Keratinocyte (primary cell): ENCODE results near the gene SND1. TPM values are rescaled to one million over a fixed set of nuclear protein-coding genes. Genes with fewer than 3 reads are reported as not detected.

ENCODE experiments used
- DNase-seq: peaks from one replicate; pipeline ENCODE4 v3.0.0-alpha.2; 2011; ENCODE audit warnings: low read depth, missing footprints, low spot score
- FAIRE-seq: peaks from 2 replicates; lab custom pipeline; 2011; peaks lifted over from hg19 to GRCh38; lab: Jason Lieb, UNC
- H2AFZ ChIP-seq: 2 replicates; pipeline ENCODE4 v1.6.0; 2012; ENCODE audit warnings: low read length, control low read depth, inconsistent platforms; ENCODE audit not compliant: control insufficient read depth
- H3K27ac ChIP-seq: 2 replicates; pipeline ENCODE4 v1.5.1; 2011; ENCODE audit warnings: low read length; ENCODE audit not compliant: control insufficient read depth, insufficient read depth
- H3K27me3 ChIP-seq: 3 replicates; pipeline ENCODE4 v1.6.0; 2011; ENCODE audit warnings: low read length; ENCODE audit not compliant: control insufficient read depth, insufficient read depth; ENCODE audit errors: extremely low read depth
- H3K36me3 ChIP-seq, 2 experiments: 2 replicates in 1 of 2; 3 replicates in 1 of 2; pipeline ENCODE4 v1.5.1; 2011; ENCODE audit warnings: low read length in 2 of 2, mild to moderate bottlenecking in 1 of 2; ENCODE audit not compliant: control insufficient read depth in 2 of 2, insufficient read depth in 2 of 2; ENCODE audit errors: extremely low read depth in 1 of 2
- H3K4me1 ChIP-seq: 3 replicates; pipeline ENCODE4 v1.5.1; 2011; ENCODE audit warnings: low read length; ENCODE audit not compliant: control insufficient read depth, insufficient read depth; ENCODE audit errors: extremely low read depth
- H3K4me2 ChIP-seq: 3 replicates; pipeline ENCODE4 v1.6.0; 2011; ENCODE audit warnings: low read depth, low read length; ENCODE audit not compliant: control insufficient read depth, insufficient read depth; ENCODE audit errors: extremely low read depth
- H3K4me3 ChIP-seq, 3 experiments: fragments of 200-600 bp in 1 of 3; sonication (generic) in 1 of 3; 2 replicates in 2 of 3; 3 replicates in 1 of 3; pipeline ENCODE4 v1.5.1; 2011 to 2016; ENCODE audit warnings: low read length in 3 of 3, mild to moderate bottlenecking in 3 of 3, control low read depth in 2 of 3, inconsistent platforms in 1 of 3, low read depth in 1 of 3, mixed read lengths in 1 of 3, mixed run types in 1 of 3, moderate library complexity in 1 of 3; ENCODE audit not compliant: control insufficient read depth in 2 of 3, insufficient read depth in 2 of 3; ENCODE audit errors: extremely low read depth in 1 of 3
- H3K79me2 ChIP-seq: 2 replicates; pipeline ENCODE4 v1.6.0; 2012; ENCODE audit warnings: low read length; ENCODE audit not compliant: control insufficient read depth, insufficient read depth
- H3K9ac ChIP-seq: 3 replicates; pipeline ENCODE4 v1.6.0; 2011; ENCODE audit warnings: low read length; ENCODE audit not compliant: control insufficient read depth, insufficient read depth; ENCODE audit errors: extremely low read depth
- H3K9me1 ChIP-seq: 3 replicates; pipeline ENCODE4 v1.6.0; 2011; ENCODE audit warnings: low read length; ENCODE audit not compliant: control insufficient read depth, insufficient read depth; ENCODE audit errors: extremely low read depth
- H3K9me3 ChIP-seq: 2 replicates; pipeline ENCODE4 v1.5.1; 2012; ENCODE audit warnings: low read depth, low read length; ENCODE audit not compliant: control insufficient read depth
- H4K20me1 ChIP-seq: 3 replicates; pipeline ENCODE4 v1.6.0; 2011; ENCODE audit warnings: low read length; ENCODE audit not compliant: control insufficient read depth, insufficient read depth; ENCODE audit errors: extremely low read depth
- CTCF ChIP-seq, 3 experiments: IDR thresholded peaks in 1 of 3; conservative IDR thresholded peaks in 1 of 3; optimal IDR thresholded peaks in 1 of 3; 2 replicates in 2 of 3; 3 replicates in 1 of 3; pipeline versions ENCODE3 to v1.5.1; 2011; ENCODE audit warnings: low read length in 3 of 3, mild to moderate bottlenecking in 3 of 3, moderate library complexity in 2 of 3, control low read depth in 1 of 3, inconsistent platforms in 1 of 3; ENCODE audit not compliant: insufficient read depth in 2 of 3; ENCODE audit errors: extremely low read depth in 1 of 3
- EZH2 ChIP-seq: IDR thresholded peaks from one replicate; pipeline ENCODE4 v1.6.1; 2012; ENCODE audit warnings: inconsistent platforms, mild to moderate bottlenecking, low read length, moderate library complexity
- dilution Hi-C: fragments of 300-500 bp; cut with MboI; formaldehyde crosslinking; loops from one replicate; pipeline ENCODE4 v1.7.0; 2020; ENCODE audit warnings: low sequenced_read_pairs; ENCODE audit not compliant: extremely low pct_ligation_motif_present
- polyA plus RNA-seq, 5 experiments: library from polyadenylated mRNA; depleted of rRNA in 3 of 5; stranded (reverse) in 3 of 5; stranded (forward) in 1 of 5; unstranded in 1 of 5; fragments of >200 nt; gene quantifications; 1 replicate in 1 of 5; 2 replicates in 3 of 5; 3 replicates in 1 of 5; pipeline versions ENCODE4 v1.2.1 to v1.2.3, GENCODE V29; 2011 to 2012; ENCODE audit warnings: missing spikeins in 2 of 5, low read depth in 1 of 5, low replicate concordance in 1 of 5

SND1 gene
- polyA plus RNA-seq, 1 donor (not counting 4 experiments of a cell fraction or from before 2014, with no cell fraction given) = 140 TPM

GRCh38 chr7:127879436-127879835 lies 227.4 kb downstream of the SND1 start:
- Histone ChIP-seq H3K4me3 (no peak overlapping the region), H3K9me1 (no peaks in the 10 kb centered on the region), H3K27me3 (no peaks in the 10 kb centered on the region), H3K79me2 (peaks cover 30% of the 10 kb centered on the region), H3K4me2 (no peak overlapping the region), H2AFZ (no peak overlapping the region), H3K9me3 (no peaks in the 10 kb centered on the region), H3K27ac (no peak overlapping the region), H3K9ac (no peak overlapping the region), H3K36me3 (peaks cover 0 to 2% of the 10 kb centered on the region in 2 experiments), H3K4me1 (peaks cover 9% of the 10 kb centered on the region), H4K20me1 (peaks cover 4% of the 10 kb centered on the region)
- TF ChIP-seq CTCF (optimal IDR thresholded peaks at IDR 0.05 in 1 of 3, IDR thresholded peaks at IDR 0.05 in 1 of 3, conservative IDR thresholded peaks at IDR 0.05 in 1 of 3; ENCODE audit: extremely low read depth in 1 of 3, insufficient read depth in 2 of 3, low read length in 3 of 3) (no peak), EZH2 (no peak)
- DNase-seq (no peak), FAIRE-seq (no peak)
- dilution Hi-C loops = no loop called here

- Histone ChIP-seq H3K9me1 (no peaks in the 10 kb centered on the region), H3K27ac (no peak overlapping the region), H2AFZ (no peak overlapping the region), H3K9ac (no peak overlapping the region), H3K4me2 (no peak overlapping the region), H3K9me3 (no peaks in the 10 kb centered on the region), H3K36me3 (peaks cover 0 to 2% of the 10 kb centered on the region in 2 experiments), H4K20me1 (peaks cover 9% of the 10 kb centered on the region), H3K79me2 (peaks cover 32% of the 10 kb centered on the region), H3K4me1 (peaks cover 14% of the 10 kb centered on the region), H3K27me3 (no peaks in the 10 kb centered on the region), H3K4me3 (no peak overlapping the region)
- DNase-seq (no peak), FAIRE-seq (no peak)
- no peak for TF ChIP-seq CTCF (optimal IDR thresholded peaks at IDR 0.05 in 1 of 3, IDR thresholded peaks at IDR 0.05 in 1 of 3, conservative IDR thresholded peaks at IDR 0.05 in 1 of 3; ENCODE audit: extremely low read depth in 1 of 3, insufficient read depth in 2 of 3, low read length in 3 of 3)
- TF ChIP-seq EZH2 = no peak
- dilution Hi-C loops = no loop called here
Observed at GRCh38 chr7:127879942-127880341, 227.9 kb downstream of the SND1 start.
